Neuronal stem cell (in vitro differentiated cells): ENCODE measurements around the gene GSPT1. TPM values are rescaled to one million over a fixed set of nuclear protein-coding genes. Genes with fewer than 3 reads are reported as not detected.
A peak's percentile ranks its signal among the peaks of the same experiment; 100 is the strongest.
"Not testable (repeated sequence)": the region's sequence is repeated elsewhere in the genome, so short reads cannot be mapped to it uniquely, and the experiment has no call there.

Source experiments
- DNase-seq: peaks from one replicate; pipeline ENCODE4 v3.0.0-alpha.2; 2013; ENCODE audit warnings: low spot score
- H2AFZ ChIP-seq: one replicate; pipeline ENCODE4 v1.6.1; 2013; ENCODE audit warnings: mild to moderate bottlenecking, low read length, inconsistent platforms
- H2AK5ac ChIP-seq: 2 replicates; pipeline ENCODE4 v1.6.1; 2013; ENCODE audit warnings: low read depth, mild to moderate bottlenecking, inconsistent platforms, low read length, moderate library complexity, mixed read lengths
- H2BK120ac ChIP-seq: 2 replicates; pipeline ENCODE4 v1.6.1; 2013; ENCODE audit warnings: low read depth, mild to moderate bottlenecking, inconsistent platforms, low read length, moderate library complexity, mixed read lengths
- H2BK12ac ChIP-seq: one replicate; pipeline ENCODE4 v1.6.1; 2013; ENCODE audit warnings: low read length, inconsistent platforms
- H2BK15ac ChIP-seq: 2 replicates; pipeline ENCODE4 v1.6.1; 2013; ENCODE audit warnings: mild to moderate bottlenecking, low read length, inconsistent platforms, mixed read lengths
- H2BK5ac ChIP-seq: one replicate; pipeline ENCODE4 v1.6.1; 2013; ENCODE audit warnings: inconsistent platforms, mild to moderate bottlenecking, low read length, moderate library complexity
- H3K14ac ChIP-seq: one replicate; pipeline ENCODE4 v1.6.1; 2013; ENCODE audit warnings: low read length, inconsistent platforms
- H3K18ac ChIP-seq: 2 replicates; pipeline ENCODE4 v1.6.1; 2013; ENCODE audit warnings: low read length, inconsistent platforms
- H3K23ac ChIP-seq: 2 replicates; pipeline ENCODE4 v1.6.1; 2013; ENCODE audit warnings: low read depth, mild to moderate bottlenecking, mixed read lengths, low read length, inconsistent platforms; ENCODE audit not compliant: poor library complexity
- H3K27ac ChIP-seq: replicated peaks from 3 replicates; pipeline ENCODE4 v1.5.1; 2013; ENCODE audit warnings: low read length, inconsistent platforms
- H3K27me3 ChIP-seq, 3 experiments: 2 replicates each; pipeline ENCODE4 v1.6.1; 2013; ENCODE audit warnings: low read length in 3 of 3, mild to moderate bottlenecking in 2 of 3, inconsistent platforms in 1 of 3, low read depth in 1 of 3, mixed read lengths in 1 of 3, moderate library complexity in 1 of 3; ENCODE audit not compliant: control insufficient read depth in 3 of 3, insufficient read depth in 3 of 3
- H3K36me3 ChIP-seq, 2 donors: replicated peaks in 1 of 2; 2 replicates each; pipeline ENCODE4 v1.6.1; 2013; ENCODE audit warnings: low read length in 2 of 2; ENCODE audit not compliant: control insufficient read depth in 2 of 2, insufficient read depth in 2 of 2
- H3K4ac ChIP-seq: 2 replicates; pipeline ENCODE4 v1.6.1; 2013; ENCODE audit warnings: inconsistent platforms, mild to moderate bottlenecking, low read length, moderate library complexity
- H3K4me1 ChIP-seq, 2 donors: 1 replicate in 1 of 2; 2 replicates in 1 of 2; pipeline ENCODE4 v1.6.1; 2013; ENCODE audit warnings: low read length in 2 of 2, low read depth in 1 of 2; ENCODE audit not compliant: control insufficient read depth in 2 of 2, insufficient read depth in 1 of 2
- H3K4me2 ChIP-seq: one replicate; pipeline ENCODE4 v1.6.1; 2013; ENCODE audit warnings: mild to moderate bottlenecking, low read length, inconsistent platforms; ENCODE audit not compliant: insufficient read depth, poor library complexity, severe bottlenecking
- H3K4me3 ChIP-seq, 2 donors: 2 replicates each; pipeline ENCODE4 v1.5.1; 2013; ENCODE audit warnings: low read length in 2 of 2, mild to moderate bottlenecking in 2 of 2, inconsistent platforms in 1 of 2, moderate library complexity in 1 of 2
- H3K79me1 ChIP-seq: one replicate; pipeline ENCODE4 v1.6.1; 2013; ENCODE audit warnings: low read depth, mild to moderate bottlenecking, inconsistent platforms, low read length, moderate library complexity
- H3K9ac ChIP-seq: one replicate; pipeline ENCODE4 v1.6.1; 2013; ENCODE audit warnings: mild to moderate bottlenecking, low read depth, low read length, inconsistent platforms; ENCODE audit not compliant: poor library complexity
- H3K9me3 ChIP-seq, 2 donors: replicated peaks in 1 of 2; 2 replicates each; pipeline versions ENCODE3 to v1.6.1; 2013; ENCODE audit warnings: low read length in 2 of 2, mild to moderate bottlenecking in 2 of 2, inconsistent platforms in 1 of 2, low read depth in 1 of 2, mixed read lengths in 1 of 2, moderate library complexity in 1 of 2; ENCODE audit not compliant: control insufficient read depth in 2 of 2, insufficient read depth in 1 of 2
- H4K8ac ChIP-seq: one replicate; pipeline ENCODE4 v1.6.1; 2013; ENCODE audit warnings: low read depth, mild to moderate bottlenecking, inconsistent platforms, low read length, moderate library complexity
- H4K91ac ChIP-seq: one replicate; pipeline ENCODE4 v1.6.1; 2013; ENCODE audit warnings: low read length, low read depth, mild to moderate bottlenecking, inconsistent platforms; ENCODE audit not compliant: poor library complexity
- WGBS, 2 donors: extraction: QIAGEN DNeasy Blood & Tissue Kit; methylation state at CpG; one replicate each; pipeline ENCODE4 v1.1.7; 2013; ENCODE audit warnings: missing lambda C conversion rate in 2 of 2, mixed read lengths in 1 of 2; ENCODE audit not compliant: insufficient read length in 2 of 2, insufficient replicate concordance in 1 of 2; ENCODE audit errors: extremely low coverage in 2 of 2; 5-methylcytosine and 5-hydroxymethylcytosine counted together
- polyA plus RNA-seq, 2 experiments: library from polyadenylated mRNA; stranded (reverse); fragments of 200-250 nt; gene quantifications; one replicate each; pipeline ENCODE4 v1.2.3, GENCODE V29; 2013

The GSPT1 gene
- 71.7 TPM for polyA plus RNA-seq (2013, experiment 1 of 2)
- polyA plus RNA-seq (2013, experiment 2 of 2), result 74.2 TPM

GRCh38 chr16:11915644-11916523 lies at the start of gene GSPT1:
TSS of gene GSPT1 (minus strand) at chr16:11915956. CDS start at chr16:11915720, 236 bp downstream.
- Histone ChIP-seq H3K27me3 (no peaks in the 10 kb centered on the region), H3K18ac (peak within 1 kb of the TSS; percentile 97), H3K4me1 (peaks cover 8 to 12% of the 10 kb centered on the region in 2 donors), H3K4me2 (peak within 1 kb of the TSS; percentile 85), H2BK12ac (peak within 1 kb of the TSS; percentile 66), H2AK5ac (peak within 1 kb of the TSS; percentile 67), H3K9ac (peak within 1 kb of the TSS; percentile 93), H2AFZ (peak within 1 kb of the TSS; percentile 98), H2BK15ac (no peak within 1 kb of the TSS), H3K14ac (peak within 1 kb of the TSS; percentile 64), H3K36me3 (peaks cover 0 to 12% of the 10 kb centered on the region in 2 donors), H3K27ac (peak within 1 kb of the TSS; percentile 72), H3K4ac (no peak within 1 kb of the TSS), H3K23ac (peak within 1 kb of the TSS; percentile 82), H4K8ac (peak within 1 kb of the TSS; percentile 95), H3K4me3 (peak within 1 kb of the TSS; percentile 92 to 97), H2BK5ac (peak within 1 kb of the TSS; percentile 68), H2BK120ac (no peak within 1 kb of the TSS), H3K79me1 (peaks cover 6% of the 10 kb centered on the region), H3K9me3 (no peaks in the 10 kb centered on the region), H4K91ac (no peak within 1 kb of the TSS)
- peak; percentile 98 for DNase-seq
- WGBS, 2 donors, result no CpG with 5 or more reads among the region's 84 CpGs

GRCh38 chr16:11964761-11965551 lies 49.2 kb upstream of the GSPT1 start, which contains the start of gene TNFRSF17:
TSS of gene TNFRSF17 (plus strand) at chr16:11965210. CDS start at chr16:11965325, 115 bp downstream.
- no peak within 1 kb of the TSS for H2AFZ ChIP-seq
- no peaks in the 10 kb centered on the region for H3K9me3 ChIP-seq
- H3K4me1 ChIP-seq, result peaks cover 0 to 4% of the 10 kb centered on the region in 2 donors
- no CpG with 5 or more reads among the region's 9 CpGs for WGBS, 2 donors
- H2BK15ac ChIP-seq, result no peak within 1 kb of the TSS
- no peak within 1 kb of the TSS for H3K18ac ChIP-seq
- no peak within 1 kb of the TSS for H2BK5ac ChIP-seq
- no peak within 1 kb of the TSS for H2AK5ac ChIP-seq
- no peak within 1 kb of the TSS for H3K23ac ChIP-seq
- H3K9ac ChIP-seq, result no peak within 1 kb of the TSS
- no peak within 1 kb of the TSS for H3K4me2 ChIP-seq
- H3K27me3 ChIP-seq, result no peaks in the 10 kb centered on the region
- H2BK12ac ChIP-seq, result no peak within 1 kb of the TSS
- H3K4me3 ChIP-seq, result no peak within 1 kb of the TSS
- H2BK120ac ChIP-seq, result no peak within 1 kb of the TSS
- no peak within 1 kb of the TSS for H4K8ac ChIP-seq
- H4K91ac ChIP-seq, result no peak within 1 kb of the TSS
- H3K4ac ChIP-seq, result no peak within 1 kb of the TSS
- no peak within 1 kb of the TSS for H3K27ac ChIP-seq
- H3K36me3 ChIP-seq, result no peaks in the 10 kb centered on the region
- no peak within 1 kb of the TSS for H3K14ac ChIP-seq
- DNase-seq, result no peak
- no peaks in the 10 kb centered on the region for H3K79me1 ChIP-seq

GRCh38 chr16:11963706-11964105 lies 48.0 kb upstream of the GSPT1 start:
- H3K14ac ChIP-seq, result no peak overlapping the region
- H3K4me1 ChIP-seq, result peaks cover 0 to 4% of the 10 kb centered on the region in 2 donors
- no peak overlapping the region for H2AK5ac ChIP-seq
- H2BK15ac ChIP-seq, result no peak overlapping the region
- H3K18ac ChIP-seq, result no peak overlapping the region
- H2BK120ac ChIP-seq, result no peak overlapping the region
- no peak overlapping the region for H3K23ac ChIP-seq
- no peak overlapping the region for H2AFZ ChIP-seq
- no peak for DNase-seq
- H3K9ac ChIP-seq, result no peak overlapping the region
- no peak overlapping the region for H3K4me3 ChIP-seq
- H3K9me3 ChIP-seq, result no peaks in the 10 kb centered on the region
- H3K27ac ChIP-seq, result no peak overlapping the region
- no peak overlapping the region for H2BK5ac ChIP-seq
- no peaks in the 10 kb centered on the region for H3K36me3 ChIP-seq
- H4K91ac ChIP-seq, result no peak overlapping the region
- no peaks in the 10 kb centered on the region for H3K79me1 ChIP-seq
- H3K4ac ChIP-seq, result no peak overlapping the region
- H3K27me3 ChIP-seq, result no peaks in the 10 kb centered on the region
- H2BK12ac ChIP-seq, result no peak overlapping the region
- H3K4me2 ChIP-seq, result no peak overlapping the region
- no CpG with 5 or more reads among the region's 6 CpGs for WGBS, 2 donors
- H4K8ac ChIP-seq, result no peak overlapping the region

GRCh38 chr16:11962978-11963377 lies 47.2 kb upstream of the GSPT1 start:
- H2BK12ac ChIP-seq, H3K79me1 ChIP-seq, H2BK15ac ChIP-seq, H2BK5ac ChIP-seq, H3K4me1 ChIP-seq, H3K9me3 ChIP-seq, DNase-seq, H3K27me3 ChIP-seq, H3K18ac ChIP-seq, H4K91ac ChIP-seq, H3K27ac ChIP-seq, H3K4me2 ChIP-seq, H2AFZ ChIP-seq, H3K14ac ChIP-seq, H3K4me3 ChIP-seq, H3K23ac ChIP-seq, H4K8ac ChIP-seq, H3K4ac ChIP-seq, H2BK120ac ChIP-seq, H3K36me3 ChIP-seq, H2AK5ac ChIP-seq, H3K9ac ChIP-seq: not testable (repeated sequence)
- no CpG with 5 or more reads among the region's 11 CpGs for WGBS, 2 donors
